GM23338 (cell line): Measurements from ENCODE around the gene FDXACB1. TPM values are rescaled to one million over a fixed set of nuclear protein-coding genes. Genes with fewer than 3 reads are reported as not detected.

ENCODE experiments used
- ATAC-seq: fragments of 200-7000 bp; cut with Tn5 transposase; 3 replicates; pipeline ENCODE4 v1.9.1; 2020
- DNase-seq: peaks from one replicate; pipeline ENCODE4 v3.0.0-alpha.2; 2015; ENCODE audit warnings: low spot score
- H2AFZ ChIP-seq: fragments of 200-600 bp; sonication (generic); 2 replicates; pipeline ENCODE4 v1.8.0; 2016; ENCODE audit warnings: antibody characterized with exemption, mild to moderate bottlenecking, moderate library complexity
- H3F3A ChIP-seq: fragments of 200-600 bp; sonication (generic); replicated peaks from 2 replicates; pipeline ENCODE4 v1.8.0; 2017; ENCODE audit warnings: antibody characterized with exemption, mixed run types, low read depth
- H3K27ac ChIP-seq: fragments of 200-600 bp; sonication (generic); 2 replicates; pipeline ENCODE4 v1.6.1; 2016; ENCODE audit warnings: low read depth
- H3K27me3 ChIP-seq: fragments of 200-600 bp; sonication (generic); 2 replicates; pipeline ENCODE4 v1.8.0; 2016; ENCODE audit warnings: mild to moderate bottlenecking, mixed run types, moderate library complexity; ENCODE audit not compliant: insufficient read depth
- H3K36me3 ChIP-seq: fragments of 200-600 bp; sonication (generic); 2 replicates; pipeline ENCODE4 v1.8.0; 2016; ENCODE audit warnings: mild to moderate bottlenecking; ENCODE audit not compliant: insufficient read depth
- H3K4me1 ChIP-seq: fragments of 200-600 bp; sonication (generic); 2 replicates; pipeline ENCODE4 v1.8.0; 2016; ENCODE audit warnings: mild to moderate bottlenecking, moderate library complexity; ENCODE audit not compliant: insufficient read depth
- H3K4me2 ChIP-seq: fragments of 200-600 bp; sonication (generic); 2 replicates; pipeline ENCODE4 v1.7.1; 2017; ENCODE audit warnings: mixed run types
- H3K4me3 ChIP-seq: fragments of 200-600 bp; sonication (generic); 2 replicates; pipeline ENCODE4 v1.6.1; 2016; ENCODE audit warnings: mixed run types
- H3K79me2 ChIP-seq: fragments of 200-600 bp; sonication (generic); replicated peaks from 2 replicates; pipeline ENCODE4 v1.8.0; 2017; ENCODE audit warnings: mild to moderate bottlenecking; ENCODE audit not compliant: insufficient read depth
- H3K9me2 ChIP-seq: fragments of 200-600 bp; sonication (generic); 2 replicates; pipeline ENCODE4 v1.8.0; 2017; ENCODE audit not compliant: insufficient read depth
- H4K20me1 ChIP-seq: fragments of 200-600 bp; sonication (generic); replicated peaks from 2 replicates; pipeline ENCODE4 v1.8.0; 2017; ENCODE audit warnings: mild to moderate bottlenecking; ENCODE audit not compliant: insufficient read depth
- H3K27ac Mint-ChIP-seq: 2 replicates; pipeline ENCODE4 v1.8.0; 2020; ENCODE audit warnings: inconsistent platforms, mild to moderate bottlenecking, moderate library complexity, mixed read lengths
- H3K27me3 Mint-ChIP-seq: 3 replicates; pipeline ENCODE4 v1.8.0; 2022; ENCODE audit warnings: low read depth, mild to moderate bottlenecking, moderate library complexity, mixed read lengths, inconsistent platforms; ENCODE audit not compliant: insufficient read depth, poor library complexity
- H3K36me3 Mint-ChIP-seq: 3 replicates; pipeline ENCODE4 v1.8.0; 2021; ENCODE audit warnings: low read depth, mild to moderate bottlenecking, inconsistent platforms, moderate library complexity, mixed read lengths
- H3K4me1 Mint-ChIP-seq: 3 replicates; pipeline ENCODE4 v1.8.0; 2020; ENCODE audit warnings: mild to moderate bottlenecking, inconsistent platforms, mixed read lengths
- H3K4me3 Mint-ChIP-seq: 3 replicates; pipeline ENCODE4 v1.8.0; 2021; ENCODE audit warnings: moderate library complexity, mild to moderate bottlenecking, inconsistent platforms, mixed read lengths
- H3K9me3 Mint-ChIP-seq: 3 replicates; pipeline ENCODE4 v1.8.0; 2020; ENCODE audit warnings: moderate library complexity, mild to moderate bottlenecking, inconsistent platforms, mixed read lengths
- CREB1 ChIP-seq: fragments of 250-450 bp; sonication (Bioruptor Pico); IDR thresholded peaks from 2 replicates; pipeline ENCODE4 v1.5.0; 2020; ENCODE audit warnings: low read depth, mild to moderate bottlenecking, moderate library complexity
- CTCF ChIP-seq, 2 experiments: fragments of 200-600 bp in 1 of 2; sonication (generic) in 1 of 2; conservative IDR thresholded peaks; 2 replicates each; pipeline versions ENCODE4 v1.5.1 to v1.6.1; 2016 to 2017; ENCODE audit warnings: antibody characterized with exemption in 2 of 2, low read depth in 2 of 2, mild to moderate bottlenecking in 2 of 2, moderate library complexity in 1 of 2
- ETS1 ChIP-seq: IDR thresholded peaks from 2 replicates; pipeline ENCODE4 v1.6.1; 2016; ENCODE audit warnings: antibody characterized with exemption
- EZH2 ChIP-seq: fragments of 200-600 bp; sonication (generic); IDR thresholded peaks from one replicate; pipeline ENCODE4 v1.8.0; 2017; ENCODE audit warnings: antibody characterized with exemption, mild to moderate bottlenecking, low read depth; ENCODE audit not compliant: unreplicated experiment
- EZH2phosphoT487 ChIP-seq: fragments of 200-600 bp; sonication (generic); IDR thresholded peaks from one replicate; pipeline ENCODE4 v1.8.1; 2018; ENCODE audit warnings: antibody characterized with exemption; ENCODE audit not compliant: unreplicated experiment
- REST ChIP-seq: IDR thresholded peaks from one replicate; pipeline ENCODE4 v1.6.1; 2018; ENCODE audit warnings: antibody characterized with exemption; ENCODE audit not compliant: unreplicated experiment
- STAT1 ChIP-seq: IDR thresholded peaks from one replicate; pipeline ENCODE4 v1.6.1; 2016; ENCODE audit warnings: antibody characterized with exemption; ENCODE audit not compliant: unreplicated experiment
- ZNF114 ChIP-seq: fragments of 250-450 bp; sonication (Bioruptor Pico); IDR thresholded peaks from 2 replicates; pipeline ENCODE4 v1.5.0; 2020; ENCODE audit warnings: mild to moderate bottlenecking, moderate library complexity
- ZNF331 ChIP-seq: fragments of 250-450 bp; sonication (Bioruptor Pico); IDR thresholded peaks from 2 replicates; pipeline ENCODE4 v1.5.0; 2020; ENCODE audit warnings: low read depth, mild to moderate bottlenecking, moderate library complexity
- ZNF462 ChIP-seq: fragments of 250-450 bp; sonication (Bioruptor Pico); IDR thresholded peaks from 2 replicates; pipeline ENCODE4 v1.5.0; 2020; ENCODE audit warnings: mild to moderate bottlenecking, moderate library complexity
- polyA plus RNA-seq: library from polyadenylated mRNA; unstranded; fragments of >200 nt; fragmentation: Nextera tagmentation; extraction: Ambion mirVana; gene quantifications from 2 replicates; pipeline ENCODE4 v1.2.1, GENCODE V29; 2016
- total RNA-seq: library from RNA; depleted of rRNA; stranded (reverse); fragments of >200 nt; shearing (Covaris generic); gene quantifications from 2 replicates; pipeline ENCODE4 v1.2.3, GENCODE V29; 2014

Gene FDXACB1
- total and polyA plus RNA-seq, 2 experiments from 2014 or later, result 1.6 to 2.4 TPM

- TF ChIP-seq ZNF462 (CRISPR knock-in tag) (no peak), CTCF (conservative IDR thresholded peaks at IDR 0.05; ENCODE audit: low read depth in 2 of 2) (no peak), ZNF114 (CRISPR knock-in tag) (no peak)
These were observed 45.0 kb upstream of the FDXACB1 start (continued) for GRCh38 chr11:111923951-111924350.

- H3K36me3 ChIP-seq, result no peaks in the 10 kb centered on the region
- DNase-seq, result no peak
- Mint-ChIP-seq H3K4me1 (peaks cover 35% of the 10 kb centered on the region), H3K9me3 (peaks cover 3% of the 10 kb centered on the region; the same call in 1 of the 3 replicates), H3K27ac (peak overlapping the region; percentile 57), H3K36me3 (no peaks in the 10 kb centered on the region), H3K4me3 (no peak overlapping the region), H3K27me3 (peaks cover 3% of the 10 kb centered on the region)
- H3K4me2 ChIP-seq, result no peak overlapping the region
- H3K79me2 ChIP-seq, result no peaks in the 10 kb centered on the region
- H3K9me2 ChIP-seq, result no peaks in the 10 kb centered on the region
- H4K20me1 ChIP-seq, result no peaks in the 10 kb centered on the region
- H2AFZ ChIP-seq, result peak overlapping the region; percentile 67; the same call in 1 of the 2 replicates
- no peaks in the 10 kb centered on the region; the same call in 1 of the 2 replicates for H3F3A ChIP-seq
- peaks cover 21% of the 10 kb centered on the region for H3K4me1 ChIP-seq
- H3K27ac ChIP-seq, result 0 out of 2 replicates have a peak overlapping the region, but pooled peaks have one; percentile 35
- ATAC-seq, result no peak
- H3K4me3 ChIP-seq, result no peak overlapping the region
- H3K27me3 ChIP-seq, result no peaks in the 10 kb centered on the region
- TF ChIP-seq EZH2phosphoT487 (no peak), ZNF114 (CRISPR knock-in tag) (no peak), REST (no peak), CREB1 (CRISPR knock-in tag) (no peak), STAT1 (no peak), EZH2 (no peak), ZNF331 (CRISPR knock-in tag) (no peak), ETS1 (no peak)
These were observed 44.4 kb upstream of the FDXACB1 start for GRCh38 chr11:111923351-111923788.
